ENCODE results near the gene SPSB2. TPM values are rescaled to one million over a fixed set of nuclear protein-coding genes. Genes with fewer than 3 reads are reported as not detected.

Gene SPSB2
- total RNA-seq, 1 donor from 2014 or later: 6.7 TPM

GRCh38 chr12:6832125-6832524 is 41.0 kb downstream of the SPSB2 start:
- TF ChIP-seq CTCF (IDR thresholded peaks at IDR 0.05; ENCODE audit: unreplicated experiment): no peak
- H3K27ac Mint-ChIP-seq (ENCODE audit: unreplicated experiment): no peak overlapping the region
- H3K9me3 Mint-ChIP-seq (ENCODE audit: unreplicated experiment): no peaks in the 10 kb centered on the region
- H3K4me1 Mint-ChIP-seq (ENCODE audit: unreplicated experiment): peaks cover 17% of the 10 kb centered on the region
- H3K27me3 Mint-ChIP-seq (ENCODE audit: unreplicated experiment): peaks cover 20% of the 10 kb centered on the region
- H3K4me3 Mint-ChIP-seq (ENCODE audit: unreplicated experiment): peak overlapping the region; percentile 69
- DNase-seq (ENCODE audit: low spot score): no peak
- peaks cover 27% of the 10 kb centered on the region for H3K36me3 Mint-ChIP-seq (ENCODE audit: low read depth, unreplicated experiment)

GRCh38 chr12:6831450-6831995 is 41.6 kb downstream of the SPSB2 start:
- H3K4me3 Mint-ChIP-seq (ENCODE audit: unreplicated experiment): peak overlapping the region; percentile 29

GRCh38 chr12:6830999-6831398 is 42.1 kb downstream of the SPSB2 start:
- H3K4me3 Mint-ChIP-seq (ENCODE audit: unreplicated experiment): peak overlapping the region; percentile 65
- no peak for TF ChIP-seq CTCF (IDR thresholded peaks at IDR 0.05; ENCODE audit: unreplicated experiment)

More at GRCh38 chr12:6831450-6831995, 41.6 kb downstream of the SPSB2 start:
- TF ChIP-seq CTCF (IDR thresholded peaks at IDR 0.05; ENCODE audit: unreplicated experiment): no peak
- Mint-ChIP-seq H3K9me3 (ENCODE audit: unreplicated experiment) (no peaks in the 10 kb centered on the region), H3K27ac (ENCODE audit: unreplicated experiment) (no peak overlapping the region), H3K36me3 (ENCODE audit: low read depth, unreplicated experiment) (peaks cover 27% of the 10 kb centered on the region), H3K27me3 (ENCODE audit: unreplicated experiment) (peaks cover 20% of the 10 kb centered on the region), H3K4me1 (ENCODE audit: unreplicated experiment) (peaks cover 18% of the 10 kb centered on the region)
- no peak for DNase-seq (ENCODE audit: low spot score)

GRCh38 chr12:6830286-6830890 is 42.7 kb downstream of the SPSB2 start:
- peaks cover 19% of the 10 kb centered on the region for H3K27me3 Mint-ChIP-seq (ENCODE audit: unreplicated experiment)
- peak overlapping the region; percentile 65 for H3K4me3 Mint-ChIP-seq (ENCODE audit: unreplicated experiment)
- no peaks in the 10 kb centered on the region for H3K9me3 Mint-ChIP-seq (ENCODE audit: unreplicated experiment)
- no peak for DNase-seq (ENCODE audit: low spot score)
- peaks cover 20% of the 10 kb centered on the region for H3K4me1 Mint-ChIP-seq (ENCODE audit: unreplicated experiment)
- H3K27ac Mint-ChIP-seq (ENCODE audit: unreplicated experiment): no peak overlapping the region
- peaks cover 19% of the 10 kb centered on the region for H3K36me3 Mint-ChIP-seq (ENCODE audit: low read depth, unreplicated experiment)
- TF ChIP-seq CTCF (IDR thresholded peaks at IDR 0.05; ENCODE audit: unreplicated experiment): no peak

More at GRCh38 chr12:6830999-6831398, 42.1 kb downstream of the SPSB2 start:
- no peaks in the 10 kb centered on the region for H3K9me3 Mint-ChIP-seq (ENCODE audit: unreplicated experiment)
- peaks cover 18% of the 10 kb centered on the region for H3K27me3 Mint-ChIP-seq (ENCODE audit: unreplicated experiment)
- peaks cover 18% of the 10 kb centered on the region for H3K4me1 Mint-ChIP-seq (ENCODE audit: unreplicated experiment)
- H3K27ac Mint-ChIP-seq (ENCODE audit: unreplicated experiment): no peak overlapping the region
- H3K36me3 Mint-ChIP-seq (ENCODE audit: low read depth, unreplicated experiment): peaks cover 22% of the 10 kb centered on the region
- DNase-seq (ENCODE audit: low spot score): no peak

- no peak for DNase-seq (ENCODE audit: low spot score)
- TF ChIP-seq CTCF (IDR thresholded peaks at IDR 0.05; ENCODE audit: unreplicated experiment): no peak
- Mint-ChIP-seq H3K27ac (ENCODE audit: unreplicated experiment) (peak overlapping the region; percentile 82), H3K27me3 (ENCODE audit: unreplicated experiment) (peaks cover 25% of the 10 kb centered on the region), H3K9me3 (ENCODE audit: unreplicated experiment) (no peaks in the 10 kb centered on the region), H3K36me3 (ENCODE audit: low read depth, unreplicated experiment) (peaks cover 21% of the 10 kb centered on the region), H3K4me3 (ENCODE audit: unreplicated experiment) (peak overlapping the region; percentile 99), H3K4me1 (ENCODE audit: unreplicated experiment) (peaks cover 27% of the 10 kb centered on the region)
Measured at GRCh38 chr12:6829536-6830220, 43.4 kb downstream of the SPSB2 start.
